UCSD-AML1 (cell line): ENCODE results near the gene PRKD1.

Source experiments
- DNase-seq: peaks from one replicate; lab custom pipeline; 2025; ENCODE audit not compliant: unreplicated experiment; lab: John Stamatoyannopoulos, UW

The PRKD1 gene

DNA sequence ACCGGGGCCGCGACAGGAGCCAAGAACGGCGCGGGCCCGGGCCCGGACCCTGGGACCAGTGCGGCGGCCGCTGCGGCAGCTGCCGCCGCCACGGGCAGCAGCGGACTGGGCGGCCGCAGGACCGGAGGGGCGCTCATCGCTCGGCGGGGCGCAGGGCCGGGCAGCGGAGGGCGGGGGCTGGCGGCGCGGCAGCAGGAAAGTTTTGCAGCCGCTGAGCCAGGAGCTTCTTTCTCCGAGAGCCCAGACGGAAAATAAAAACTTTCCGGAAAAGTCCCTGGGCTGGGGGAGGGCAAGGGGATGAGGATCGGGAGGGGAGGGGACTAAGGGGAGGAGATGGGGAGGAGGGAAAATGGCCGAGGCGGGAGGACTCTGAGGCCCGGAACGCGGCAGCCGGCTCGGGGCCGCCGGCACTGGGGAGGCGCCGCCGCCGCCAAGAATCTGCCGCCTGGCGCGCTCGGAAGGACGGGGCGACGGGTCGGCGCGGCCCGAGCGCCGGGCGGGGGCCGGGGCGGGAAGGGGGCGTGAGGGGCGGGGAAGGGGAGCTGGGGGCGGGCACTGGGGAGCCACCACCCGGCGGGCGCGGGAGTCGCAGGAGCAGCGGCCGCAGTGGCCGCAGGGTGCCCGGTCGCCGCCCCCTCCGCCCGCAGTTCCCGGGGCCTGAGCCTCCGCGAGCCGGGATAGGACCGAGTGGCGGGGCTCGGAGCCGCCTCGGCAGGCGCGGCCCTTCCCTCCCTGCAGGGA lies at the start of gene PRKD1:
TSS of gene PRKD1 (minus strand) at position 472 of the 741 bp plus-strand sequence.
- no peak for DNase-seq

DNA sequence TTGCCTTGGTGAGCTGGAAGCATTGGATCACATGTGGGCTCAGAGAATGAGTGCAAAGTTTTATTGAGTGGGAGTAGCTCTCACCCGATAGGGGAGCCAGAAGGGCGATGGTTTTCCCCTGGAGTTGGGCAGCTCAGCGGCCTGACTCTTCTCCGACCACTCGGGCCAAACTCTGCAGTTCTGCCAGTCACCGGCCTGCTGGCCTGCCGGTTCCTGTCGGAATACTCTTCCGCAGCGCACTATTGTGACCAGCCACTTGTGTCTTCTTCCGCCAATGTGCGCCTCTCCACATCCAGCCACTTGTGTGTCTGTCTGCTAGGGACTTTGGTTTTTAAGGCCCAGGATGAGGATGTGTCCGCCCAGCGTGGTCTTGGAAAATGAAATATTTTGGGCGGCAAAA lies 43.5 kb upstream of the PRKD1 start:
- DNase-seq: no peak

DNA sequence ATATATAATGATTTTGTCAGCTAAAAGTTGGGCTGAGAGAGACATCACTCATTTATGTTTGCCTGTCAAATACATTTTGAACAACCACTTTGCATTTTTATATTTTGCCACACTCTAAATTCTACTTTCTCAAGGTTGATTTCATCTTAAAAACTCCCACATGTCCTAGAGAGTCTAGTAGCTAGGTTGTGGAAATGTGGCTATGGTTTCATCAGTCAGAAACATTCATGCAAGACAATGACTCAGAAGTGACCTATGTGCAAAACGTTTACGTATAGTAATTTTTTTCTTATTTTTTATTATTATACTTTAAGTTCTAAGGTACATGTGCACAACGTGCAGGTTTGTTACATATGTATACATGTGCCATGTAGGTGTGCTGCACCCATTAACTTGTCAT lies 27.4 kb upstream of the PRKD1 start:
- no peak for DNase-seq

DNA sequence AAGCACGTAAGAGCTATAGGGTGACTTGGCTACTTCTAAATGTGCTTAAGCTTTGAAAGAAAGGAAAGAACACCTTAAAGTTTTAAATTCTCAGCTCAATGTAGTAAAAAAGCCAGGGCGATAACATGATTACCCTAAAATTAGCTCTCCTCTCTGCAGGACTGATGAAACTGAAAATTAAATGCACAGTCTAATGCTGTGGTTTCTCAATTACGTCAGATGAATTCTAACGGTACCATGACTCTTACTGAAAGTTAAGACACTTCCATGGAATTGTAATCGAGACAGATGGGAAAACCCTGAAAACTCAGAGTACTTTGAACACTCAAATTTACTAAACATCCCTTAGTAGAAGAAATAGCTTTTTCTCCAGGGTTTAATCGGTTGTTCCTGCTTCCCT lies 25.9 kb upstream of the PRKD1 start:
- DNase-seq: no peak

DNA sequence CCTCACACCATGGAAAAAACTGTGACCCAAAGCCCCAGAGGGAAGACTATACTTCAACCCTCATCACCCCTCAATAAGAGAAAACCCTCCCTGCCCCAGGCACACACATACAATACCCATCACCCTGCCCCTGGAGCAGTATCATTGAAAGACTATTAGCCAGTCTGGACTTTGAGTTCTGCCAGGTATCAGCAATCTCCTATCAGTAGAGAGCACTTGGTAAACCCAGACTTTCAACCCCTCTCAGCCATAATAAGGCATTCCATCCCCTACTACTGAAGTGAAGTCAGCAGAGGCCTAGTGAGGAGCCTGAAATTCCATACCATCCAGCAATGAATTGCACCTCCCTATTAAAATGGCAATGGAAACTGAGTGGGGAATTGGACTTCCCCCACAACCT lies 16.4 kb upstream of the PRKD1 start:
- DNase-seq: no peak

DNA sequence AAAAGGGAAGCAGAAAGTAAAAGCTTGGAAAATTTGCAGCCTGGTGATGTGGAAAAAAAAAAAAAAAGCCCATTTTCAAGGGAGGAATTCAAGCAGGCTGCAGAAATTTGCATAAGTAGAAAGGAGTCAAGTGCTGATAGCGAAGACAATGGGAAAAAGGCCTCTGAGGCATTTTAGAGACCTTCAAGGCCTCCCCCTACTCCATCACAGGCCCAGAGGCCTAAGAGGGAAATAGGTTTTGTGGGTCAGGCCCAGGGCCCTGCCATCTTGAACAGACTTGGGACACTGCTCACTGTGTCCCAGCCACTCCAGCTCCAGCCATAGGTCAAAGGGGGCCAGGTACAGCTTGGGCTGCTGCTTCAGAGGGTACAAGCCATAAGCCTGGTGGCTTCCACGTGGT lies 13.8 kb upstream of the PRKD1 start:
- no peak for DNase-seq

DNA sequence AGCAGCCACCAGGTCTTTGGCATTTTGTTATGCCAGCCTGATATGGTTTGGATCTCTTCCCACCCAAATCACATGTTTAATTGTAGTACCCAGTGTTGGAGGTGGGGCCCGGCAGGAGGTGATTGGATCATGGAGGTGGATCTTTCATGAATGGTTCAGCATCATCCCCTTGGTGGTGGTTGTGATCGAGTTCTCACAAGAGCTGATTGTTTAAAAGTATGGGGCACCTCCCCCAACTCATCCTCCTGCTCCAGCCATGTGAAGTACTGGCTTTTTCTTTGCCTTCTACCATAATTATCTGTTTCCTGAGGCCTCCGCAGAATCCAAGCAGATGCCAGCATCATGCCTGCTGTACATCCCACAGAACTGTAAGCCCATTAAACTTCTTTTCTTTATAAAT lies 12.8 kb upstream of the PRKD1 start:
- no peak for DNase-seq

DNA sequence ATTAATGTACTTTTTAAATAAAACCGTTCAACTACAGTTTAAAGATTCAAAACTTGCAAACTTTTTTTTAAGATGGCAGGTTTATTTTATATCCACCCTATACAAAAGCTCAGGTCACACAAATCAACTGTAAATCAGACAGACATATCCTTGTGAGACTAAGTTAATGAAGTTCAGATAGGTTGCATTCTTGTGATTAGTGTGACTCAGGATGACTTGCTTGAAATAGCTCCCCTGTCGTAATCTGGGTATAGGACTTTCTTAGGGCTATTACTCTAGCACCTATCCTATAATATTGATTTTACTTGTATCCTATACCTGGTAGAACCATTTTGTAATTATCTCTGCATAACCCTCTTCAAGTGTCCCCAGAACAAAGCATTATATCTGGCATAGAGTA lies 9.5 kb upstream of the PRKD1 start:
- DNase-seq: no peak

DNA sequence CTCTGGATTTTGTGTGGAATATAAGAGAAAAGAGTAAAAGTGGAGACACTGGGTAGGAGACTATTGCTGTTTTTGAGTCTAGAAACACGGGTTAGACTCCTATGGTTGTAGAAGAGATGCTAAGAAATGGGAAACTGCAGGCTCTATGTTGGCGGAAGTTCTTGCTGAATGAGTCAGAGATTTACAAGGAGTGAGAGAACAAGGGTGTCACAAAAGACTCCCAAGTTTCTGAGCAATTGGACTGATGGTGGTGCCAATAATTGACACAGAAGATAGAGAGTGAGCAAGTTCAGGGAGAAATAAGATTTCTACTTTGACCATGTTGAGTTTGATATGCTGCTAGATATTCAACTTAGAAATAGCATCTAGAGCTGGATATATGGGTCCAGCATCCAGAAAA lies 2.6 kb upstream of the PRKD1 start:
- DNase-seq: no peak

DNA sequence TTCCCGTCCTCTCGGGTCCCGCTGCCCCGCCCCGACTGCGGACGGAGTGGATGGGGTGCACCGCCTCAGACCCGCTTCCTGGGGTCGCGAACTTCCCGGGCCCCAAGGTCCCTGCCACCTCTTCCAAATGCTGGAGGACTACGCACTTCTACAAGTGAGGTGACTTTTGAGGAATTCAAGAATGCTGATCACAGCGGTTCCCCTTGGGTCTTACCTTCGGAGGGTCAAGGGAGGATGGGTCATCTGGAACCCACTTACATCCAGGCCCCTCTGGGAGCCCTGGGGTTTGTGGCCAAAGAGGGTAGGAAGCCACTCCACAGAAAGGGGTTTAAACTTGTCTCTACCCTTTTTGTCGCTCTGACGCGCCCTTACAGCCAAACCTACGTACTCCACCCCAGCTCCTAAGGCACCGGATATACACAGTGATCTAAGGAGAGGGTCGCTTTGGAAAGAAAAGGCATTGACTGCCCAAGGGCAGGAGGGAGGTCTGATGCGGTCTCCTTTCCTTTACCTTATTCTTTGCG lies 532 bp upstream of the PRKD1 start:
- no peak for DNase-seq

DNA sequence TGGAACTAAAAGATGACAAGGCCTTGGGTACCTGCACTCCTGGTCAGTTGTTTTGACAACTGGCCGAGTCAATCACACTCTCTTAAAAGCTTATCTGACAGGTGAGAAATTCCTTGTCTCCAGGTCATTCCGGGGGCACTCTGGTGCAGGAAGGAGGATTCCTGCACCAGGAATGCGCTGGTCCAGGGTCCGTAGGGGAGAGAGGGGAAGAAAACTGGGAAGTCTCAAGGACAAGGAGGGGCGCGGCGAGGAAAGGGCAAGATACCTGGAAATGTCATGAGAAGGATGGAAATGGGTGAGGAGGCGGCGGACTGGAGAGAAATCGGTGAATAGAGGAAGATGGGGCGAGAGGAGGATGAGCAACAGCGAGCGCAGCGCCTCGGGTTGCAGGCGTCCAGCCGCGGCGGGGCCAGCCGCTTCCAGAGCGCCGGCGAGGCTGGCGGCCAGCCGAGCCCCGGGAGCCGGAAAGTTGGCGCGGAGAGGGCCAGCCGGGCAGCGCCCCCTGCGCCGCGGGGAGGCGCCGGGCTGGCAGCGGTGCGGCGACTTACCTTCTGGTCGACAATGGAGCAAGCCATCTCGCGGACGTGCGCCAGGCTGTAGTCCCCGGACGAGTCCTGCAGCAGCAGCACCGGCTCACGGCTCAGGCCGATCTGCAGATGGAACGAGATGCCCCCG lies 809 bp downstream of the PRKD1 start:
- no peak for DNase-seq

DNA sequence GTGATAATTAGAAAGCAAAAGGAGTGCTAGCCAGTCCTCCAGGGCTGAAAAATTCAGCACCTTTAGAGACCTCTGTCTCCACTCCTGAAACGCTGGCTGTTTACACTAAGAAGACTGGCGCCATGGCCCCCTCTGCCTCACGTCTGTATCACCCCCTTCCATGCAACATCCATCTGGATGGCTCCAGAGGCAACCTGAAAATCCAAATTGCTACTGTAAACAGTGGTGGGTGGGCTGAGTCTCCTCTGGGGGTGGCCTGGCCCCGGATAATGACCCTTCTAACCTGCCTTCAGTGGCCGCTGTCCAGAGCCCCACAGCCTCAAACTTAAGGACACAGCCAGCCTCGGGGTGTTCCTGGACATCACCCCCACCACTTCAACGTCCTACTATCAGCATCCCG lies 1.4 kb downstream of the PRKD1 start:
- no peak for DNase-seq

DNA sequence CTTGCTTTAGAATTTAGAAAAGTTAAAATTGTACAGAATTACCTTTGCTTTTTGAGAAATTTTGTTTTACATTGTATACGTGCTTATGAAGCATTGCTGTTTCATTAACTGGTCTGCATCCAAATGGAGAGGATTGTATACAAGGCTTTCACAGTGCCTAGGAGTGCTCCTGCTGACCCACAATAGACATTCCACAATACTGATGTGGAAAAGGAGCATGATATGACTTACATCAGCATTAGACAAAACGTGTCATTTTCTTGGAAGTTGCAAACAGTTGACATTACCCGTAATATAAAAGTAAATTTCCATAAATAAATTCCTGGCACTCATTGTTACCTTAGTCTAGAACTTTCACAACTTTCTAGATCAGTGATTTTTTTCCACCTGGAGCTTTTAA lies 1.9 kb downstream of the PRKD1 start:
- no peak for DNase-seq

DNA sequence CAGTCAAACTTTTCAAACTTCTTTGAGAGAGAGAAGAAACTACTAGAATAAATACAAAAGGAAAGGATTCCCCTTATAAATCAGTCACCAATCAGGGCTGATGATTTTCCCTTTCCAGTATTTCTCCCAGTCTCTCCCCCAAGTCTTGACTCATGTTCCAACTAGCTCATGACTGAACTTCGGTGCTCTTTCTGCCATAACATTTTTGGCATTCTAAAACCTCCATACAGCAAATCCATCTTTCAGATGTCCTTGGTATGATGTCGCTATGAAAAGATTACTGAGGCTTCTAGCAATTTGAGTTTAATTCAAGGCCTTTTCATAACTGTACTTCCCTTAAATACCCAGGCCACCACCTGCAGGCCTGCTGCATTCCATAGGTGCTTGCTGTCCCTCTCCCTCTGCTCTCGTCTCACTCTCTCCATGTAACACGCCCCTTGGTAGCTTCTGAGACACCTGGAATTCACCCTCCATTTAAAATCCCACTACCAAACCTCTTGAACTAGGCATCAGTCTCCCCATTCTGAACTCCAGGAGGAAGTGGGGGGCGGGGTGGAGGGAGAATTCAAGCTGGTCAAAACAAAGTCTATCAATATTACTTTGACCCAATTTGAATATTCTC lies 2.4 kb downstream of the PRKD1 start:
- no peak for DNase-seq

DNA sequence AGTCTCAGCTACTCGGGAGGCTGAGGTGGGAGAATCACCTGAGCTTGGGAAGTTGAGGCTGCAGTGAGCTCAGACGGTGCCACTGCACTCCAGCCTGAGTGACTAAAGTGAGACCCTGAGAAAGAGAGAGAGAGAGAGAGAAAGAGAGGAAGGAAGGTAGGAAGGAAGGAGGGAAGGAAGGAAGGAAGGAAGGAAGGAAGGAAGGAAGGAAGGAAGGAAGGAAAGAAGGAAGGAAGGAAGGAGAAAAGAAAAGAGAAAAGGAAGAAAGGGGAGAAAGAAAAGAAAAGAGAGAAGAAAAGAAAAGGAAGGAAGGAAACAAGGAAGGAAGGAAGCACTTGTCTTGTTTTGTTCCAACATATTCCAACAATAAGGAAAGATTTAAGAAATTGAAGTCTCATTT lies 7.8 kb downstream of the PRKD1 start:
- DNase-seq: no peak

DNA sequence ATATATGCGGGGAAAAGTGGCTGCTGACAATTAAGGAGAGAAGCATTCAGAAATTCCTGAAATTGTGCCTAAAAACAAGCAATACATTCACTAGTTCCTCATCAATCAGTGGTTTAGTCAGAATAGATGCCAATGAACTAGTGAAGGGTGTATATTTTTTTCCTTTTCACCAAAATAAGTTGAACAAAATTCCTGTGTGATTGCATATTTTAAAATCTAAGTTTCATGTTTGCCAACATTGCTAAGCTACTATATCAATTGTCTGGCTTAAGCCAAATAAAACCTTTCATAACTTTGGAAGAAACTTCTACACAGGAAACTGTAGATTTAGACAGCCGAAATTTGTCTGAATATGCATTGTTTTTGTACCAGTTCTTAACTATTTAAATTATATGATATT lies 8.7 kb downstream of the PRKD1 start:
- DNase-seq: no peak

DNA sequence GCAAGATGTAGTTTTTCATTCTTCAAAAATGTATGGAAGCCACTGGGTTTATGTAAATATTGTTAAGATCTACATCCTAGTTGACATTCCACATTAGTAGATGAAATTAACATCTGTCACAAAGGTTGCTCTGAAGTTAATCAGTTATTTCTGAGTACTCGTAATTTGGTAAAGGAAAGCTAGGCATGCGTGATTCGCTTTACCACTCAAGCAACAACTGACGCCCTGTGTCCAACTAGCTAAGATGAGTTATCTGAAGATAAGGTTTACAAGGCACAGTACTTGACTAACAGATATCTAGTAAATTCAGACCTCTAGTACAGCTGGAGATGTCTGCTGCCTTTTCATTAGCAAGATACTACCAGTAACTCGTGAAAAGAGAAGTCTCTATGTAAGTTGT lies 14.1 kb downstream of the PRKD1 start:
- DNase-seq: no peak

DNA sequence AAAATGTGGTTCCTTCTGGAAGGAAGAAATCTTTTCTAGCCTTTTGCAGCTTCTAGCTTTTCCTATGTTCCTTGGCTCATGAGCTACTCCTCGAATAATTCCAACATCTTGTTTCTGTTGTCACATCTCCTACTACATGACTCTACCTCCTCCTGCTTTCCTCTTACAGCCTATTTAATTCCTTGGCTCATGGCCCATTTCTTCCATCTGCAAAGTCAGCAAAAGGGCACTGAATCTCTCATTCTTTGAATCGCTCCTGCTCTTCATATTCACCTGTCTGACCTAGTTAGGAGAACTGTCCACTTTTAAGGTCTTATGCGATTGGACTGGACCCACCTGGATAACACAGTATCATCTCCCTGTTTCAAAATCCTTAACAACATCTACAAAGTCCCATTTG lies 15.8 kb downstream of the PRKD1 start:
- DNase-seq: no peak

DNA sequence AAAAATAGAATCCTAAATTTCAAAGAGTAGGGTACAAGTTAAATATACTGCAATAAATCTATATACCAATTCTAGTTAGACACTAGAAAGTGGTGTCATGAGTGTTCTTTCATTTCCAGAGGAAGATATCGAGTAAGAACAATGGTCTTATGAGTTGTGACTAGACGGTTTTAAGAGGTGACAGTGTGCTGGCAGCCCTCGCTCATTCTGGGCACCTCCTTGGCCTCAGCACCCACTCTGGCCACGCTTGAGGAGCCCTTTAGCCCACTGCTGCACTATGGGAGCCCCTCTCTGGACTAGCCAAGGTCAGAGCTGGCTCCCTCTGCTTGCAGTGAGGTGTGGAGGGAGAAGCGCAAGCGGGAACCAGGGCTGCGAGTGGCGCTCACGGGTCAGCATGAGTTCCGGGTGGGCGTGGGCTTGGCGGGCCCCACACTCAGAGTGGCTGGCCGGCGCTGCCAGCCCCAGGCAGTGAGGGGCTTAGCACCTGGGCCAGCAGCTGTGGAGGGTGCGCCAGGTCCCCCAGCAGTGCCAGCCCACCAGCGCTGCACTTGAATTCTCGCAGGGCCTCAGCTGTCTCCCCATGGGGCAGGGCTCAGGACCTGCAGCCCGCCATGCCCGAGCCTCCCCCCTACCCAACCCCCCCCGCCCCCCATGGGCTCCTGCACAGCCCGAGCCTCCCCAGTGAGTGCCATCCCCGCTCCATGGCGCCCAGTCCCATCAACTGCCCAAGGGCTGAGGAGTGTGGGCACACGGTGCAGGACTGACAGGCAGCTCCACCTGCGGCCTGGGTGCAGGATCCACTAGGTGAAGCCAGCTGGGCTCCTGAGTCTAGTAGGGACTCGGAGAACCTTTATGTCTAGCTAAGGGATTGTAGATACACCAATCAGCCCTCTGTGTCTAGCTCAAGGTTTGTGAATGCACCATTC lies 18.7 kb downstream of the PRKD1 start:
- DNase-seq: no peak

DNA sequence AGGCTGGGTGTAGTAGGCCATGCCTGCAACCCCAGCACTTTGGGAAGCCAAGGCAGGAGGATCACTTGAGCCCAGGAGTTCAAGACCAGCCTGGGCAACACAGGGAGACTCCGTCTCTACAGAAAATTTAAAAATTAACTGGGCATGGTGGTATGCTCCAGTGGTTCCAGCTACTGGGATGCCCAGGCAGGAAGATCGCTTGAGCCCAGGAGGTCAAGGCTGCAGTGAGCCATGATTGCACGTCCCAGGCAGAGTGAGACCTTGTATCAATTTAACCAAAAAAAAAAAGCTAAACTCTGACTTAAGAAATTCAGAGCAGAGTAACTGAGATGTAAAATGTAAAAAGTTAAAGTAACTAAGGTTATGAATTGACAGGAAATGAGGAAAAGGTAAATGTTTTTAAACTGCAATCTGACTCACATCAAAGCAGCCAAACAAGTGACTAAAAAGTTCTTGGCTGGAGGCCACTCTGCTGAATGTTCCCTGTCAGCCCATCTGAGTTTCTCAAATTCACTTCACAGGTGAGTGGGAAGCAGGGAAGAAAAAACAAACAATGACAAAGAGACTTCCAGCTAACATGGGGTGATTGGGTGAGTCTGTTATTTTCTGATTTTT lies 21.3 kb downstream of the PRKD1 start:
- DNase-seq: no peak

DNA sequence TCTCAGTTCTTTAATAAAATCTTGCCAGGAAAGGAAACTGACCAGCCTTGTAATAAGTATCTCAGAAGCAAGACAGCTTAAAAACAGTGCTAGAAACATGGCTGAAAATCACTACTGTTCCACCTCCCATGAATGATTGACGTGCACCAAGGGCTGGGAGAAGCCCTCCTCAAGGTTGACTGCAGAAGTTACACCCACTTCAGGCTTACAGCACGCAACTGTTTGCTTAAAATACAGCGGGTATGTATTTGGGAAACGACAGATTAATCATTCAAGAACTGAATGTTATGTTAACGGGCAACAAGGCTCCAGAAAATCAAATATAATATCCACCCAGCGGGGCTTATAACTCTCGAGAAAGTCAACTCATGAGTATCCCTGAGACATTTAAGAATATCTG lies 22.1 kb downstream of the PRKD1 start:
- no peak for DNase-seq
